ENCODE results near the gene COL3A1.

COL3A1 gene

DNA sequence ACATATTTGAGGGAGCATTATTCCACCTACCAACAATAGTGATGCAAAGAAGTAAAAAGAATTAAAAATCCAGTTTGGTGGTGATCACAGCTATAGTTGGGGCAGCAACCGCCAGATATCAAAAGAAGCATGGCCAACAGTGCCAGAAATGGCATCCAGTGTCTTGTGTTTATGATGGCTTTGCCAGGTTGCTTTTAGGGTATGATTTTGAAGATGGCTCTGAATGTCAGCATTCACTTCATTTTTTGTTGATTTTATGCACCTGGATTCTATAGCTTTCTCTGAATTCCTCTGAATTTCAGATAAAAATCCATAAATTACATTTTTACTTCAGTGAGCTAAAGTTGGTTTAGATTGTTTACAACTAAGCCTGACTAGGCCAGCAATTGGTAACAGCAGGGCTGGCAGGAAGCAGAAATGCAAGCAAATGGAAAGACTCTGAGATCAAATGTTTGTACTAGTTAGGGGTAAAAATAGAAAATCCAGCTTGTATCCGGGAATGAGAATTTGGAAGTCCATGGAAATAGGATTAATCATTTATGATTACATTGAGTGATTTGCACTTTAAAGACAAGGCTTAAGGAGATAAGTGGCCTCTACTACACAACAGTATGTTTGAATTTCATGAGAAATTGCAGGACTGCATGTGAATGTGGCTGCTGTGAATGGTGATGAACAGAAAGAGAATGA, 40.4 kb downstream of the COL3A1 start:
- no peaks in the 10 kb centered on the region for H3K9me3 ChIP-seq
- peak in 1 of 2 experiments; percentile 81 for DNase-seq (ENCODE audit: low spot score in 2 of 2)
- in situ Hi-C loops (cut with MboI; ENCODE audit: low sequenced_read_pairs): no loop called here
- no peaks in the 10 kb centered on the region for H3K27me3 ChIP-seq (ENCODE audit: low read depth)
- H3K4me1 ChIP-seq: peaks cover 20% of the 10 kb centered on the region
- H3K4me3 ChIP-seq: no peak overlapping the region
- no peaks in the 10 kb centered on the region for H3K36me3 ChIP-seq (replicated peaks)

DNA sequence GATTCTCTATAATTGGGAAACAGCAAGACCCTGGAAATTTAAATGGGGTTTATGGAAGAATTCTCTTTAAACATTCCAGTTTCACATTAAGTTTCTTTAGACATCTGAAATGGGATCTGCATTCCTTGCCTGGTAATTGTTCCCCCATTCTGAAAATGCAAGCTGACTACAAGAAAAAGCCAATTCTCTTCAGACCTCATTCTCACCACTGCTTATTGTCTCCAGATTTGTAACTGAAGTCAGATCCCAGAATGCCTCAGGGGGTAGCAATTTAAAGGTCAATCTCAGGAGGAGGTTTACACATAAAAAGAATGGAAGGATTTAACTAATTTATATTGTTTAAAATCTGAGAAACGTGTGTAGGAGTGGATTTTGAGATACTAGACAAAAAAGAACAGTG, 41.2 kb downstream of the COL3A1 start:
- in situ Hi-C loops (cut with MboI; ENCODE audit: low sequenced_read_pairs): no loop called here
- DNase-seq (ENCODE audit: low spot score in 2 of 2): peak; percentile 75 to 97
- H3K4me3 ChIP-seq: no peak overlapping the region
- H3K27me3 ChIP-seq (ENCODE audit: low read depth): no peaks in the 10 kb centered on the region
- peaks cover 20% of the 10 kb centered on the region for H3K4me1 ChIP-seq
- H3K9me3 ChIP-seq: no peaks in the 10 kb centered on the region
- H3K36me3 ChIP-seq (replicated peaks): no peaks in the 10 kb centered on the region

DNA sequence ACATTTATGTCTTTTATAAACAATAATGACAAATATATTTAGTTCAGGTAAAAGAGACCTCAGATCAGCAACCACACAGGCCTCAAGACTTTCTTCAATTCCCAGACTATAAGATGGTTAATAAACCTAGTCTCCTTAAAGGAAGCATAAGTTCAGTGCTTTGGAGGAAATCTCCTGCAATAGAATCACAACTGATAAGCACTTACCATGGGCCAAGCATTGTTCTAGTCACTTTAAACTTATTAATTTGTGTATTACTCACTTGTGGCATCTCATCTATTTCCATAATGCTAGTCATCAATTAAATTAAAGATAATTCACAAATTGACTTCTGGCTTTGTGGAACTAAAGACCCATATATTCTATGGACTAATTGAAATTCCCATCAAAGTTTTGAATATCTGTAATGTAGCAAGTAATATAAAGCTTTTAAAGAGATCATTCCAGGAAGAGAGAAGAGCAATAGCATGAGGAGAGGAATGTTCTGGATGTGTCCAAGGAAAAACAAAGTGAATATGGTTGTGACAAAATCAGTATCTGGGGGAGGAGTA, 42.2 kb downstream of the COL3A1 start:
- peaks cover 20% of the 10 kb centered on the region for H3K4me1 ChIP-seq
- in situ Hi-C loops (cut with MboI; ENCODE audit: low sequenced_read_pairs): no loop called here

DNA sequence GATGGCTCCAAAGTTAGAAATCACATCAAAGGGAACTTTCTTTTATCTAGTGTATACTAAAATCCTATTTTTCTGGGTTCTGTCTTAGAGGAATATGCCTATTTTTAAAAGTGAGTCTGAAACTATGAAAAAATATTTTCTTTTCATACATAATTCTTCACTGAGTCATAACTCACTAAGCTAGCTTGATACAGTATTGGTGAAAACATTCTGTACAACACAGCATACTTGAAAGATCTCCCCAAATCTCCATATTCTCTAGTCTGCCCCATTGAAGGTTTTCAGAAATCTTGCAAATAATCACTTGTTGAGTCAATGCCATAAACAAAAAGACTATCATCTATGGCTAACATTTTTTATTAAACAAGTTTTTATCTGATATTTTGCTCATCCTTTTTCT, 44.5 kb downstream of the COL3A1 start:
- no peaks in the 10 kb centered on the region for H3K9me3 ChIP-seq
- DNase-seq (ENCODE audit: low spot score in 2 of 2): no peak
- no peaks in the 10 kb centered on the region for H3K27me3 ChIP-seq (ENCODE audit: low read depth)
- in situ Hi-C loops (cut with MboI; ENCODE audit: low sequenced_read_pairs): no loop called here
- H3K4me1 ChIP-seq: peaks cover 20% of the 10 kb centered on the region
- H3K4me3 ChIP-seq: no peak overlapping the region
- H3K36me3 ChIP-seq (replicated peaks): no peaks in the 10 kb centered on the region

More for the DNA sequence above, 42.2 kb downstream of the COL3A1 start:
- Histone ChIP-seq H3K4me3 (no peak overlapping the region), H3K27me3 (ENCODE audit: low read depth) (no peaks in the 10 kb centered on the region), H3K36me3 (replicated peaks) (no peaks in the 10 kb centered on the region), H3K9me3 (no peaks in the 10 kb centered on the region)
- no peak for DNase-seq (ENCODE audit: low spot score in 2 of 2)

DNA sequence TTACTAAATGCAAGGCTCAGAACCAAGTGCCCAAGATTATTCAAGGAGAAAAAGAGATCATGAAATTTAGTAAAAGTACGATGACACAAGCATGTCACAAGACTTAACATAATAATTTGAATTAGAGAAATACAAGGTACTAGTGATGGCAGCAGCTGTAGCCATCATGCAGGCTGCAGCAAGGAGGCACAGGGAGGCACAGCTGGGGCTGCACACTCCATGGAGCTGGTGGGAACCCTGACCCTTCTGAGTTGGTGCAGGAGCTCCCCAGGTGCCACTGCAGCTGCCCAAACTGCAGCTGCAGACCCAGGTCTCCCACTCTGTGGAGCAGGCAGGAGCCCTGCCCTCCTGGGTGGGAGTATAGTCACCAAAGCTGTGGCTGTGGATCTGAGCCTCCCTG, 46.0 kb downstream of the COL3A1 start:
- no peaks in the 10 kb centered on the region for H3K36me3 ChIP-seq (replicated peaks)
- H3K27me3 ChIP-seq (ENCODE audit: low read depth): no peaks in the 10 kb centered on the region
- H3K4me1 ChIP-seq: peaks cover 10% of the 10 kb centered on the region
- H3K9me3 ChIP-seq: no peaks in the 10 kb centered on the region
- H3K4me3 ChIP-seq: no peak overlapping the region
- no peak for DNase-seq (ENCODE audit: low spot score in 2 of 2)
- in situ Hi-C loops (cut with MboI; ENCODE audit: low sequenced_read_pairs): no loop called here

DNA sequence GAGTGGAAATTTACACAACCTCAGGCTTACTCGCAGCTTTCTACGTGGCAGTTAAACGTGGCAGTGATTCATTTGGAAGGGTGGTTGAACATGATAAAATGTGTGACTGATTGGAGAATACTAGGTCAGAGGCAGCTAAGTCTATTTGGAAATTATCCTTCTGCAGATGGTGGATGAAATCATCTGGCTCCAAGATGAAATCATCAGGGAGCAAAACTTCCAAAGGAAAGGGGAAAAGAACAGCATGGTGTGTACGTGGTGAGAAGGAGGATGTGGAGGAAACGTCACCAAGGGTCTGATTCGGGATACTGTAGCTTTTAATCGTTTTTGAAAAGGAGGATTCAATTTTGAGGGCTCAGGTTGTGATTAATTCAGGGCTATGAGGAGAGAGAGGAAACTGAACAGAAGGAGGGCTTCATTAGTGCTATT, 47.9 kb downstream of the COL3A1 start:
- no peaks in the 10 kb centered on the region for H3K27me3 ChIP-seq (ENCODE audit: low read depth)
- H3K4me1 ChIP-seq: peaks cover 4% of the 10 kb centered on the region
- no peak overlapping the region for H3K4me3 ChIP-seq
- DNase-seq (ENCODE audit: low spot score in 2 of 2): no peak
- in situ Hi-C loops (cut with MboI; ENCODE audit: low sequenced_read_pairs): no loop called here
- no peaks in the 10 kb centered on the region for H3K36me3 ChIP-seq (replicated peaks)
- no peaks in the 10 kb centered on the region for H3K9me3 ChIP-seq

DNA sequence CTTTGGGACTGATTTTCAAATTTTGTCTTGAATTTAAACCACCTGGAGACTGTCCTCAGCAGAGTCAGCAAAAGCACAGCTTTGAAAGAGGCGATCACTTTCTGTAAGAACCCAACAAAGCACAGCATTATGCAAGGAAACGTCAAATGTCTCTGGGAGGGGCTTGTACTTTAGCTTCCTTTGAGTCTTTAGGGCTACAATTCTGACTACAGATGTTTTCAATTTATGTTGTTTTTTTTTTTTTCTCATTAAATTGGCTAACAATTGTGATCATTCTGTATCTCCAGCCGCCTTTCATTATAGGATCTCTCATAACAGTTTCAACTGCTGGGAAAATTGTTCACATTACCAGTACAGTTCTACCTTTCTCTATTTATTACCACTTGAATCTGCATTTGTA, 48.3 kb downstream of the COL3A1 start:
- DNase-seq (ENCODE audit: low spot score in 2 of 2): no peak
- peaks cover 4% of the 10 kb centered on the region for H3K4me1 ChIP-seq
- no peak overlapping the region for H3K4me3 ChIP-seq
- in situ Hi-C loops (cut with MboI; ENCODE audit: low sequenced_read_pairs): no loop called here
- no peaks in the 10 kb centered on the region for H3K27me3 ChIP-seq (ENCODE audit: low read depth)
- H3K9me3 ChIP-seq: no peaks in the 10 kb centered on the region
- no peaks in the 10 kb centered on the region for H3K36me3 ChIP-seq (replicated peaks)

DNA sequence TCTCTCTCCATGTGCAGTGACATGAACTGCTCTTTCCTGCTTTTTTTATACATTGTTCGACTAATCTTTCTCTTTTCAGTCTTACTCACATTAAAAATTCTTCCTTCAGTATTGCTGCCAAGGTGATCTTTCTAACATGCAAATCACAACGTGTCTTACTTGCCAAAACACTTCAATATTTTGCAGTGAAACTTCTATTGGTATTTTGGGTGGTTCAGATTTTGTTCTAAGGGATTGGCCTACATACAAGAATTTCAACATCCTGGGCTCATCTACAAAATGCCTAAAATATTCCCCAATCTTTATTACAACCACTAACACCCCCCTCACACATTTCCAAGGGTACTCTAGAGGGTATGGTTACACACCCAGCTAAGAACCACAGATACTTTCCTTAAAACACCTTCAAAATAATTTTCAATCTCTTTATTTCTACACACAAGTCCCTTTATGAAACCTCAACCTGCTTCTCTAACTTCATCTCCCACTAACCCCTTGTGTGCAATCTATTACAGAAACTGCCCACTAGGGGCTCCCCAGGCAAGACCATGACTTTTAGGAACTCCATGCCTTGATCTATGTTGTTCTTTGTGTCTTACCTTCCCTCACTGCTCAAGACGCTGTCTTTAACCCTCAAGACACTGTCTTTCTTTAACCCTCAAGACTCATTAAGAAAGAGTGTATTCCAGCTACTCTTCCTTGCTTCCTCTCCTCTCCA, 50.9 kb downstream of the COL3A1 start:
- peak; percentile 19 to 26 for DNase-seq (ENCODE audit: low spot score in 2 of 2)
- Histone ChIP-seq H3K4me3 (no peak overlapping the region), H3K36me3 (replicated peaks) (no peaks in the 10 kb centered on the region), H3K4me1 (peaks cover 4% of the 10 kb centered on the region), H3K27me3 (ENCODE audit: low read depth) (no peaks in the 10 kb centered on the region), H3K9me3 (no peaks in the 10 kb centered on the region)
- in situ Hi-C loops (cut with MboI; ENCODE audit: low sequenced_read_pairs): no loop called here

DNA sequence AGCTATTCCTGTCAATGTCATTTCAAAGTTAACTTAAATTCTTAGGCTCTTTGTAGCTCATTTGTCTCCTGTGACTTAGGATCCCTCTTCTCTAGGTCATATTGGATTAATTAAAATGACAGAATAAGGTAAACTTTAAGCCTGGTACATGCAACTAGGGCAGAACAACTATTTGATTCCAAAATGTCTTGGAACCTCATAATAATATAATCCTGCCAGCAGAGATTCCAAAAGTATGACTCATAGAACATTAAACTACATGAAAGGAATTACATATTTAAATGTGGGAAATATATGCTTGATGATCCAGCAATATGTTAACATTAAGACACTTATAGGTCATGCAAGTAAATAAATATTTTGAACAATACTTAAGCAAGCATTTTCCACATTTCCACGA, 63.3 kb downstream of the COL3A1 start:
- in situ Hi-C loops (cut with MboI; ENCODE audit: low sequenced_read_pairs): no loop called here
- no peaks in the 10 kb centered on the region for H3K36me3 ChIP-seq (replicated peaks)
- DNase-seq (ENCODE audit: low spot score in 2 of 2): no peak

DNA sequence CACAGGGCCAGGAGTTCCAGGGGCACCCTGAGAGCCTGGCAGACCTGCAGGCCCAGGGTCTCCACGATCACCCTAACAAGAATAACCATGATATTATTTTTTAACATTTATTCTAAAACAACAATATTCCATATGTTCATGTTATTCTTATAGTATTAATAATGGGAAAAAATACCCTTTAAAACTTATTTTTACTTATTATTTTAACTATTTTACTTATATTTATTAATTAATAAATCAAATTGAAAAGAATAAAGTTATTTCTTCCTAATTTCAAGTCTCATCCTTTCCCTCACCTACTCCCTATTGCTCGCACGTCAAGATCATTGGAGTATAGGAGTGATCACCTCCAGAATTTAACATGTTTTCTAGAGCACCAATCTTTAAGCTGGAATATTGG, 71.7 kb downstream of the COL3A1 start:
- in situ Hi-C loops (cut with MboI; ENCODE audit: low sequenced_read_pairs): no loop called here

More for the DNA sequence above, 63.3 kb downstream of the COL3A1 start:
- no peaks in the 10 kb centered on the region for H3K27me3 ChIP-seq (ENCODE audit: low read depth)
- H3K4me3 ChIP-seq: no peak overlapping the region
- no peaks in the 10 kb centered on the region for H3K4me1 ChIP-seq
- no peaks in the 10 kb centered on the region for H3K9me3 ChIP-seq

DNA sequence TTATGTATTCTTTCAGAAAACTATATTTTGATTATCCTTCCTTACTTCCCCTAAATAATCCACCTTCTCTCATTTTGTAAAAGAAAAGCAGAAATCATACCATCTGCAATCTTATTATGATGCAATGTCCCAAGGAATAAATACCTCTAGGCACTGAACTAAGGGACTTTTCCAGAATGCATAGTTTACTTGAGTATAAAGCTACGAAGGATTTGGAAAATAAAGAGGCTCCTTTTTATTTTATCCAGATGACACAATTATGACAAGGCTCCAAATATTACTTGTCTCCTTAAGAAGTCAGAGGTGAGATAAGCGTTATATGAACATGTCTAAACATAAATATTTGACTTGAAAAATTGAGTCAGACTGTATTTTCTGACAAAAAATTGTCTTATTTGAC, 72.1 kb downstream of the COL3A1 start:
- Histone ChIP-seq H3K27me3 (ENCODE audit: low read depth) (no peaks in the 10 kb centered on the region), H3K36me3 (replicated peaks) (no peaks in the 10 kb centered on the region), H3K4me3 (no peak overlapping the region), H3K4me1 (peaks cover 8% of the 10 kb centered on the region), H3K9me3 (no peaks in the 10 kb centered on the region)
- DNase-seq (ENCODE audit: low spot score in 2 of 2): no peak
- in situ Hi-C loops (cut with MboI; ENCODE audit: low sequenced_read_pairs): no loop called here

More for the DNA sequence above, 71.7 kb downstream of the COL3A1 start:
- Histone ChIP-seq H3K4me3 (no peak overlapping the region), H3K4me1 (peaks cover 8% of the 10 kb centered on the region), H3K27me3 (ENCODE audit: low read depth) (no peaks in the 10 kb centered on the region), H3K9me3 (no peaks in the 10 kb centered on the region), H3K36me3 (replicated peaks) (no peaks in the 10 kb centered on the region)
- no peak for DNase-seq (ENCODE audit: low spot score in 2 of 2)

DNA sequence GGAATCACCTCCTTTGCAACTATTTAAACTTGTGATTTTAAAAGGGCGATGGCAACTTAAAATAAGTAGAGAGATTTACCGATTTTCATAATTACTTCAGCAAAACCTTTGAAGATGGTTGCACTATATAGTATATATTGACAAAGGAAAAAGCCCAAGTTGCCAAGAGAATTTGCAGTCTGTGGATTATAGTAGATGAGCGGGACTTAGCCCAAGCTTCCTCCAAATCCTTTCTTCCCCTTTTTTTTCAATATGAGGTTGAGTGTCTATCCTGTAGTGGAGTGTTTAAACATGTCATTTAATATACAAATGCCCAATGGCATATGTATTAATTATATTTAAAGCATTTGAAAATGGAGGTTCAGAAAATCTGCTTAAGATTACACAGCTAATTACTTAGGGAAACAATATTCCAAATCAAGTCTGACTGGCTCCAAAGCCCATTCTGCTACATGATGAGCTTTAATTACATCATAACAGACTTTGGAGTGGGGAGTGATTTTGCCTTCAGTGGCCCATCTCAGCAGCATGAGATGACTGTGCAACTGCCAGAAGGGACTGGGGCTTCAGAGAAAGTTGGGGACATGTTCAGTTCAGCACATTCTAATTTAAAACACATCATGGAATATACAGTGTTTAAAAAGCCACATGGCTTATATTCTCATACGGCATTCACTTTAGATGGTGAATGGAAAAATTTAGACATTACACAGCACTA, 73.2 kb downstream of the COL3A1 start:
- H3K27me3 ChIP-seq (ENCODE audit: low read depth): no peaks in the 10 kb centered on the region
- H3K4me3 ChIP-seq: no peak overlapping the region
- H3K36me3 ChIP-seq (replicated peaks): no peaks in the 10 kb centered on the region
- peaks cover 8% of the 10 kb centered on the region for H3K4me1 ChIP-seq
- no peak for DNase-seq (ENCODE audit: low spot score in 2 of 2)
- in situ Hi-C loops (cut with MboI; ENCODE audit: low sequenced_read_pairs): no loop called here
- no peaks in the 10 kb centered on the region for H3K9me3 ChIP-seq

DNA sequence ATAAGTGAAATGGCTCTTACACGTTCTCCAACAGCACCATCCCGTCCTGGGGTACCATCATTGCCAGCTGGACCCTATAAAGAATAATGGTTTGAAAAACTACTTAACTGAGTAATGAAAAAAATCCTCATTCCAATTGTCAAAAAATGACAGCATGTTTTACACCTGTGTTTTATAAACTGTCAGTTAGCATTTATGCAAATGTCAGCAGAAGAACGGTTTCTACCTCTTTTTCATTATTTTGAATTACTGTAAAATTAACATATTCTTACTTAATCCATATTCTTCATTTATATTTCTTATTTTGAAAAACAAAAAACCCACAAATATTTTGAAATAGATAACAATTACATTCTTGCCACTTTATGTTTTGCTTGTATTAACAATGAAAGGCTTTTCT, 74.0 kb downstream of the COL3A1 start:
- H3K4me3 ChIP-seq: no peak overlapping the region
- in situ Hi-C loops (cut with MboI; ENCODE audit: low sequenced_read_pairs): no loop called here
- H3K4me1 ChIP-seq: peaks cover 8% of the 10 kb centered on the region
- DNase-seq (ENCODE audit: low spot score in 2 of 2): no peak
- no peaks in the 10 kb centered on the region for H3K27me3 ChIP-seq (ENCODE audit: low read depth)
- H3K36me3 ChIP-seq (replicated peaks): no peaks in the 10 kb centered on the region
- no peaks in the 10 kb centered on the region for H3K9me3 ChIP-seq

DNA sequence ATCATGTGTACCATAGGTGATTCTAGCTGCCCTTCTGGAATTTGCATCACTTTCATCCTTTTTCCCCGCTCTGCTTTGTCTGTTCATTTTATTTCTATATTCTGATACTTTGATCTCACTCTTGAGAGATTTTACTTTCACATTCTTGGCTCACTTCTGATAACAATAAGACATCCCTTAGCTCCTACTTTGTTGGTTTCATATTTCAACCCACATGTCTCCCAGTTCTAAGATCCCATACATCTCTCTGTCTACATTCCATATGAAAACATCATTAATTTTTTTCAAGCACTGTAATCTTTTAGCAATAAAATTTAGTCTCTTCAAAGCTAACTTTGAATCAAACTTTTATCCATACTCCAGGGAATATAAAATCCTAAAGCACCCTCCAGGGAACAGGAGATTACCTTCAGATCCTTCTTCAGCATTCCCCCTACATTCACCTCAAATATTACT, 75.6 kb downstream of the COL3A1 start:
- Histone ChIP-seq H3K4me3 (no peak overlapping the region), H3K4me1 (peaks cover 8% of the 10 kb centered on the region), H3K36me3 (replicated peaks) (no peaks in the 10 kb centered on the region), H3K9me3 (no peaks in the 10 kb centered on the region), H3K27me3 (ENCODE audit: low read depth) (no peaks in the 10 kb centered on the region)
- DNase-seq (ENCODE audit: low spot score in 2 of 2): peak in 1 of 2 experiments; percentile 21
- in situ Hi-C loops (cut with MboI; ENCODE audit: low sequenced_read_pairs): no loop called here

Data from HAP-1 (cell line).